ENCODE results near the gene SERPINB8. TPM values are rescaled to one million over a fixed set of nuclear protein-coding genes. Genes with fewer than 3 reads are reported as not detected.

The SERPINB8 gene
- total and polyA plus RNA-seq, 2 donors (not counting 1 experiment from before 2014, with no cell fraction given) = 14.4 to 22.1 TPM

GRCh38 chr18:64031411-64031810, 61.5 kb downstream of the SERPINB8 start:
- H3K27ac Mint-ChIP-seq = no peak overlapping the region
- intact Hi-C loops (cut with micrococcal nuclease) = no loop called here
- peaks cover 0 to 2% (median 0%) of the 10 kb centered on the region in 4 experiments for H3K27me3 ChIP-seq (replicated peaks in 1 of 4; ENCODE audit: control extremely low read depth in 1 of 4, control insufficient read depth in 3 of 4, insufficient read depth in 4 of 4, low read length in 3 of 4)
- H3K4me1 ChIP-seq (ENCODE audit: control insufficient read depth in 2 of 2, insufficient read depth in 2 of 2, low read length in 2 of 2) = peaks cover 3% of the 10 kb centered on the region in 2 donors
- no peaks in the 10 kb centered on the region for H3K79me2 ChIP-seq (ENCODE audit: control insufficient read depth, insufficient read depth, low read length)
- DNase-seq = no peak
- H3K4me1 Mint-ChIP-seq = peaks cover 10% of the 10 kb centered on the region
- H3K9me3 ChIP-seq (ENCODE audit: control extremely low read depth in 1 of 3, control insufficient read depth in 2 of 3, insufficient read depth in 1 of 3, low read length in 2 of 3) = no peaks in the 10 kb centered on the region
- H2AFZ ChIP-seq (ENCODE audit: insufficient read depth, low read depth, low read length, poor library complexity, severe bottlenecking) = no peak overlapping the region
- H3K27me3 Mint-ChIP-seq = peaks cover 11% of the 10 kb centered on the region
- POLR2A ChIA-PET = no interaction called here
- no CpG with 5 or more reads among the region's 3 CpGs for WGBS (ENCODE audit: insufficient coverage)
- no peak overlapping the region for H3K4me2 ChIP-seq (replicated peaks; ENCODE audit: low read depth, low read length, poor library complexity, severe bottlenecking)
- TF ChIP-seq, protein P1, sequence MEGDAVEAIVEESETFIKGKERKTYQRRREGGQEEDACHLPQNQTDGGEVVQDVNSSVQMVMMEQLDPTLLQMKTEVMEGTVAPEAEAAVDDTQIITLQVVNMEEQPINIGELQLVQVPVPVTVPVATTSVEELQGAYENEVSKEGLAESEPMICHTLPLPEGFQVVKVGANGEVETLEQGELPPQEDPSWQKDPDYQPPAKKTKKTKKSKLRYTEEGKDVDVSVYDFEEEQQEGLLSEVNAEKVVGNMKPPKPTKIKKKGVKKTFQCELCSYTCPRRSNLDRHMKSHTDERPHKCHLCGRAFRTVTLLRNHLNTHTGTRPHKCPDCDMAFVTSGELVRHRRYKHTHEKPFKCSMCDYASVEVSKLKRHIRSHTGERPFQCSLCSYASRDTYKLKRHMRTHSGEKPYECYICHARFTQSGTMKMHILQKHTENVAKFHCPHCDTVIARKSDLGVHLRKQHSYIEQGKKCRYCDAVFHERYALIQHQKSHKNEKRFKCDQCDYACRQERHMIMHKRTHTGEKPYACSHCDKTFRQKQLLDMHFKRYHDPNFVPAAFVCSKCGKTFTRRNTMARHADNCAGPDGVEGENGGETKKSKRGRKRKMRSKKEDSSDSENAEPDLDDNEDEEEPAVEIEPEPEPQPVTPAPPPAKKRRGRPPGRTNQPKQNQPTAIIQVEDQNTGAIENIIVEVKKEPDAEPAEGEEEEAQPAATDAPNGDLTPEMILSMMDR (IDR thresholded peaks at IDR 0.05) = no peak
- TF ChIP-seq EZH2 (IDR thresholded peaks at IDR 0.05; ENCODE audit: borderline replicate concordance, insufficient read depth, low read depth, low read length, poor library complexity, severe bottlenecking) = no peak
- CTCF ChIA-PET = no interaction called here
- ATAC-seq (ENCODE audit: low read depth) = no peak
- H3K27ac ChIP-seq (ENCODE audit: low read length in 2 of 2) = no peak overlapping the region
- no peak overlapping the region for H3K4me3 Mint-ChIP-seq
- no peaks in the 10 kb centered on the region for H3K9me3 Mint-ChIP-seq (ENCODE audit: insufficient read depth)
- H4K20me1 ChIP-seq (ENCODE audit: control insufficient read depth, insufficient read depth, low read length, poor library complexity, severe bottlenecking) = no peaks in the 10 kb centered on the region
- H3K4me3 ChIP-seq (ENCODE audit: control extremely low read depth in 1 of 5, extremely low read depth in 1 of 5, insufficient read depth in 1 of 5, low read depth in 2 of 5, low read length in 4 of 5) = no peak overlapping the region
- no peaks in the 10 kb centered on the region for H3K36me3 ChIP-seq (replicated peaks in 1 of 2; ENCODE audit: control extremely low read depth in 1 of 2, control insufficient read depth in 1 of 2, extremely low read depth in 1 of 2, insufficient read depth in 2 of 2, low read length in 1 of 2)
- no peak overlapping the region for H3K9ac ChIP-seq (ENCODE audit: low read length)

GRCh38 chr18:64032312-64032711, 62.4 kb downstream of the SERPINB8 start:
- peaks cover 11% of the 10 kb centered on the region for H3K27me3 Mint-ChIP-seq
- 96% methylated on average over 4 of the region's 6 CpGs for WGBS (ENCODE audit: insufficient coverage)
- intact Hi-C loops (cut with micrococcal nuclease) = no loop called here

More at GRCh38 chr18:64032312-64032711, 62.4 kb downstream of the SERPINB8 start:
- peaks cover 3% of the 10 kb centered on the region in 2 donors for H3K4me1 ChIP-seq (ENCODE audit: control insufficient read depth in 2 of 2, insufficient read depth in 2 of 2, low read length in 2 of 2)
- H3K4me3 ChIP-seq (ENCODE audit: control extremely low read depth in 1 of 5, extremely low read depth in 1 of 5, insufficient read depth in 1 of 5, low read depth in 2 of 5, low read length in 4 of 5) = no peak overlapping the region
- CTCF ChIA-PET = no interaction called here
- TF ChIP-seq EZH2 (IDR thresholded peaks at IDR 0.05; ENCODE audit: borderline replicate concordance, insufficient read depth, low read depth, low read length, poor library complexity, severe bottlenecking) = no peak
- TF ChIP-seq, protein P1 (IDR thresholded peaks at IDR 0.05) = no peak
- Mint-ChIP-seq H3K4me1 (peaks cover 10% of the 10 kb centered on the region), H3K9me3 (ENCODE audit: insufficient read depth) (no peaks in the 10 kb centered on the region), H3K27ac (no peak overlapping the region), H3K4me3 (no peak overlapping the region)
- no peak overlapping the region for H3K9ac ChIP-seq (ENCODE audit: low read length)
- DNase-seq (no peak), ATAC-seq (ENCODE audit: low read depth) (no peak)
- H3K27me3 ChIP-seq (replicated peaks in 1 of 4; ENCODE audit: control extremely low read depth in 1 of 4, control insufficient read depth in 3 of 4, insufficient read depth in 4 of 4, low read length in 3 of 4) = peaks cover 0 to 2% (median 0%) of the 10 kb centered on the region in 4 experiments
- no peaks in the 10 kb centered on the region for H3K36me3 ChIP-seq (replicated peaks in 1 of 2; ENCODE audit: control extremely low read depth in 1 of 2, control insufficient read depth in 1 of 2, extremely low read depth in 1 of 2, insufficient read depth in 2 of 2, low read length in 1 of 2)
- POLR2A ChIA-PET = no interaction called here
- no peak overlapping the region for H3K27ac ChIP-seq (ENCODE audit: low read length in 2 of 2)
- H3K9me3 ChIP-seq (ENCODE audit: control extremely low read depth in 1 of 3, control insufficient read depth in 2 of 3, insufficient read depth in 1 of 3, low read length in 2 of 3) = no peaks in the 10 kb centered on the region
- H2AFZ ChIP-seq (ENCODE audit: insufficient read depth, low read depth, low read length, poor library complexity, severe bottlenecking) = no peak overlapping the region
- no peaks in the 10 kb centered on the region for H3K79me2 ChIP-seq (ENCODE audit: control insufficient read depth, insufficient read depth, low read length)
- no peaks in the 10 kb centered on the region for H4K20me1 ChIP-seq (ENCODE audit: control insufficient read depth, insufficient read depth, low read length, poor library complexity, severe bottlenecking)
- H3K4me2 ChIP-seq (replicated peaks; ENCODE audit: low read depth, low read length, poor library complexity, severe bottlenecking) = no peak overlapping the region
